ENCODE measurements around the gene WNT7A.

WNT7A gene

GRCh38 chr3:13884851-13885703 is 5.2 kb upstream of the WNT7A start:
- peak; percentile 70 for DNase-seq

GRCh38 chr3:13883681-13884080 is 3.8 kb upstream of the WNT7A start:
- no peak for DNase-seq

GRCh38 chr3:13882876-13883275 is 3.0 kb upstream of the WNT7A start:
- no peak for DNase-seq

GRCh38 chr3:13881536-13882410 is 1.9 kb upstream of the WNT7A start:
- DNase-seq, result no peak

GRCh38 chr3:13880811-13881156 is 913 bp upstream of the WNT7A start:
- DNase-seq, result no peak

GRCh38 chr3:13879102-13879945 is 547 bp downstream of the WNT7A start:
- DNase-seq, result no peak

- DNase-seq, result no peak
Measured at GRCh38 chr3:13878281-13879101, 1.4 kb downstream of the WNT7A start.

- no peak for DNase-seq
Measured at GRCh38 chr3:13877911-13878280, 2.0 kb downstream of the WNT7A start.

- DNase-seq, result no peak
Measured at GRCh38 chr3:13876451-13877100, 3.3 kb downstream of the WNT7A start.

- peak; percentile 81 for DNase-seq
Measured at GRCh38 chr3:13874891-13875290, 5.0 kb downstream of the WNT7A start.

GRCh38 chr3:13873818-13874217 is 6.1 kb downstream of the WNT7A start:
- DNase-seq, result no peak

- no peak for DNase-seq
Measured at GRCh38 chr3:13872451-13872850, 7.4 kb downstream of the WNT7A start.

- no peak for DNase-seq
Measured at GRCh38 chr3:13871791-13872190, 8.1 kb downstream of the WNT7A start.

GRCh38 chr3:13870902-13871301 is 9.0 kb downstream of the WNT7A start:
- DNase-seq, result no peak

- no peak for DNase-seq
Measured at GRCh38 chr3:13869761-13870343, 10.0 kb downstream of the WNT7A start.

GRCh38 chr3:13868844-13869724 is 10.8 kb downstream of the WNT7A start:
- no peak for DNase-seq

- no peak for DNase-seq
Measured at GRCh38 chr3:13867732-13868131, 12.1 kb downstream of the WNT7A start.

GRCh38 chr3:13866041-13866965 is 13.6 kb downstream of the WNT7A start:
- DNase-seq, result peak; percentile 26

GRCh38 chr3:13865581-13865980 is 14.3 kb downstream of the WNT7A start:
- no peak for DNase-seq

All from NCI-H2029 (cell line).